Upper lobe of left lung (tissue), 6 donors: ENCODE data around the gene CYFIP2. TPM values are rescaled to one million over a fixed set of nuclear protein-coding genes. Genes with fewer than 3 reads are reported as not detected.

Experiments used
- ATAC-seq, 2 donors: fragments of 200-7000 bp; cut with Tn5 transposase; one replicate each; pipeline ENCODE4 v1.9.1; 2022; ENCODE audit warnings: mild to moderate bottlenecking in 2 of 2, moderate library complexity in 2 of 2; ENCODE audit not compliant: low FRiP score in 2 of 2
- DNase-seq, 2 donors: peaks; one replicate each; pipeline ENCODE4 v3.0.0-alpha.2; 2019 to 2020
- H3K27ac ChIP-seq, 4 donors: fragments of 200-600 bp; sonication (generic); one replicate each; pipeline ENCODE4 v1.5.1; 2016 to 2019
- H3K27me3 ChIP-seq, 4 donors: fragments of 200-600 bp; sonication (generic); one replicate each; pipeline ENCODE4 v1.5.1; 2017 to 2019
- H3K36me3 ChIP-seq, 4 donors: fragments of 200-600 bp; sonication (generic); one replicate each; pipeline ENCODE4 v1.5.1; 2016 to 2019
- H3K4me1 ChIP-seq, 4 donors: fragments of 200-600 bp; sonication (generic); one replicate each; pipeline ENCODE4 v1.5.1; 2018 to 2019
- H3K4me3 ChIP-seq, 4 donors: fragments of 200-600 bp; sonication (generic); one replicate each; pipeline ENCODE4 v1.5.1; 2017 to 2019; ENCODE audit warnings: mild to moderate bottlenecking in 2 of 4, moderate library complexity in 1 of 4
- H3K9me3 ChIP-seq, 4 donors: fragments of 200-600 bp; sonication (generic); one replicate each; pipeline ENCODE4 v1.5.1; 2018 to 2019
- EP300 ChIP-seq, 4 donors: sonication (generic); formaldehyde crosslinking; IDR thresholded peaks; one replicate each; pipeline ENCODE4 v1.5.1; 2017; ENCODE audit warnings: antibody characterized with exemption in 4 of 4, control low read depth in 2 of 4
- POLR2A ChIP-seq, 4 donors: fragments of 450-650 bp; IDR thresholded peaks; one replicate each; pipeline ENCODE4 v1.5.1; 2016 to 2017; ENCODE audit warnings: antibody characterized with exemption in 4 of 4, mild to moderate bottlenecking in 2 of 4
- POLR2AphosphoS5 ChIP-seq, 2 donors: sonication (generic); formaldehyde crosslinking; IDR thresholded peaks; one replicate each; pipeline ENCODE4 v1.5.1; 2017; ENCODE audit warnings: antibody characterized with exemption in 2 of 2
- WGBS, 2 donors: methylation state at CpG; one replicate each; pipeline ENCODE4 v1.1.5; 2017 to 2018; 5-methylcytosine and 5-hydroxymethylcytosine counted together
- total RNA-seq, 6 donors: library from RNA; depleted of rRNA in 4 of 6; stranded (reverse); fragments of >200 nt in 4 of 6; gene quantifications; one replicate each; pipeline versions ENCODE4 v1.1.0 to v1.2.1, GENCODE V29; 2016 to 2021
- TF ChIP-seq, protein P1 (sequence below), 6 experiments: fragments of 450-650 bp in 4 of 6; fragments of 200-600 bp in 2 of 6; sonication (generic) in 2 of 6; IDR thresholded peaks; one replicate each; pipeline ENCODE4 v1.5.1; 2016 to 2019; ENCODE audit warnings: antibody characterized with exemption in 6 of 6
- donor health status: DM: no; HTN: no; CAD: no; lungs with moderate emphysema.
- donor health status: DM: no; HTN: yes; CAD: no; lungs with severe emphysema.

The CYFIP2 gene
- total RNA-seq, 6 donors from 2014 or later, result 39.6 to 71.8 (median 47.7) TPM

DNA sequence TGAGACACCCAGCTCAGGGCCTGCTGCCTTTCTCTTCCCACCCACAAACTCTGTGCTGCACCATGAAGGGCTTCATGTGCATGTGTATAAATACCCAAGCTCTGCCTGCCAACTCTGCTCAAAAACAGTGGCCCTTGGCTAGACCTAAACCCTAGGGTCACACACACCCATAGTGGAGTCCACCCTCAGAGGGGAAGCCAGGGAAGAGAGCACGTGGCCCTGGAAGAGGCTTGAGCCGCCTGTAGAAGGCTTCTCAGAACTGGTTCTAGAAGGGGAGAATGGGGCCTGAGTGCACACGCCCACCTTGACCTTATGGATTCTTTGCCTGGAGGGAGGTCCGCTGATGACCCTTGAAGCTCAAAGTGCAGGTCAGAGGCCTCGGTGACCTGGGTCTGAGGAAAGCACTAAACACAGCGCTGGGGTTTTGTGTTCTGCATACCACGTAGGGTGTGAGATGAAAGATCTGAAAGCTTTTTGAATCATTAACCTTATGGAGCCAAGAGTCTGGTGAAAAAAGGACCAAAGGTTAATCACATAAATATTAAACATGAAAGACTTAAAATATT, 60.6 kb downstream of the CYFIP2 start:
- WGBS, 2 donors, result 91 to 93% methylated on average over 7 of the region's 7 CpGs
- H3K4me3 ChIP-seq, result no peak overlapping the region

DNA sequence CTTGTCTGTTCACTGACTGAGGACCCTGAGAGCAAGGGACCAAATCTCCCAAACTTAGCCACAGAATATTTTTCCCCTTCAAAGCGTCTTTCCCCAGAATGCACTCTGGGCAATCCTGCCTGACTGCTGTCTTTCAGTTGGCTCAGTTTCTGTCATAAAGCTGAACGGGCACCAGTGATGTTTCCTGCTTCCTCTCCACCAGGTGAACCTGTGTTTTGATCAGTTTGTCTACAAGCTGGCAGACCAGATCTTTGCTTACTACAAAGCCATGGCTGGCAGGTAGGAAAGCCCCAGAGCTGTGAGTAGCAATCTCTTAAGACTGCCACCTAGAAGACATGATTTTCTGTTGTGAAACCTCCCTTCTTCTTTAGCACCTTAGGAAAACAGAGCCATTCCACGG, 61.8 kb downstream of the CYFIP2 start:
- DNase-seq, result no peak
- 58 to 64% methylated on average over 3 of the region's 3 CpGs for WGBS, 2 donors
- Histone ChIP-seq H3K27ac (peak overlapping the region in 1 of 4 donors; percentile 60), H3K4me3 (no peak overlapping the region), H3K9me3 (no peaks in the 10 kb centered on the region), H3K27me3 (no peaks in the 10 kb centered on the region), H3K36me3 (peaks cover 3 to 42% (median 17%) of the 10 kb centered on the region in 4 donors), H3K4me1 (peaks cover 0 to 12% (median 6%) of the 10 kb centered on the region in 4 donors)
- ATAC-seq, result no peak
- TF ChIP-seq POLR2AphosphoS5 (IDR thresholded peaks at IDR 0.05) (no peak), EP300 (IDR thresholded peaks at IDR 0.05) (no peak), POLR2A (IDR thresholded peaks at IDR 0.05) (no peak)
- TF ChIP-seq, protein P1, sequence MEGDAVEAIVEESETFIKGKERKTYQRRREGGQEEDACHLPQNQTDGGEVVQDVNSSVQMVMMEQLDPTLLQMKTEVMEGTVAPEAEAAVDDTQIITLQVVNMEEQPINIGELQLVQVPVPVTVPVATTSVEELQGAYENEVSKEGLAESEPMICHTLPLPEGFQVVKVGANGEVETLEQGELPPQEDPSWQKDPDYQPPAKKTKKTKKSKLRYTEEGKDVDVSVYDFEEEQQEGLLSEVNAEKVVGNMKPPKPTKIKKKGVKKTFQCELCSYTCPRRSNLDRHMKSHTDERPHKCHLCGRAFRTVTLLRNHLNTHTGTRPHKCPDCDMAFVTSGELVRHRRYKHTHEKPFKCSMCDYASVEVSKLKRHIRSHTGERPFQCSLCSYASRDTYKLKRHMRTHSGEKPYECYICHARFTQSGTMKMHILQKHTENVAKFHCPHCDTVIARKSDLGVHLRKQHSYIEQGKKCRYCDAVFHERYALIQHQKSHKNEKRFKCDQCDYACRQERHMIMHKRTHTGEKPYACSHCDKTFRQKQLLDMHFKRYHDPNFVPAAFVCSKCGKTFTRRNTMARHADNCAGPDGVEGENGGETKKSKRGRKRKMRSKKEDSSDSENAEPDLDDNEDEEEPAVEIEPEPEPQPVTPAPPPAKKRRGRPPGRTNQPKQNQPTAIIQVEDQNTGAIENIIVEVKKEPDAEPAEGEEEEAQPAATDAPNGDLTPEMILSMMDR (IDR thresholded peaks at IDR 0.05), result no peak

More for the DNA sequence above, 60.6 kb downstream of the CYFIP2 start:
- H3K36me3 ChIP-seq, result peaks cover 3 to 42% (median 15%) of the 10 kb centered on the region in 4 donors
- H3K4me1 ChIP-seq, result peaks cover 0 to 12% (median 6%) of the 10 kb centered on the region in 4 donors
- no peak for TF ChIP-seq EP300 (IDR thresholded peaks at IDR 0.05)
- no peak for TF ChIP-seq POLR2A (IDR thresholded peaks at IDR 0.05)
- TF ChIP-seq POLR2AphosphoS5 (IDR thresholded peaks at IDR 0.05), result no peak
- TF ChIP-seq, protein P1 (IDR thresholded peaks at IDR 0.05), result no peak
- no peak for ATAC-seq
- H3K9me3 ChIP-seq, result no peaks in the 10 kb centered on the region
- H3K27ac ChIP-seq, result no peak overlapping the region
- DNase-seq, result no peak
- H3K27me3 ChIP-seq, result no peaks in the 10 kb centered on the region

DNA sequence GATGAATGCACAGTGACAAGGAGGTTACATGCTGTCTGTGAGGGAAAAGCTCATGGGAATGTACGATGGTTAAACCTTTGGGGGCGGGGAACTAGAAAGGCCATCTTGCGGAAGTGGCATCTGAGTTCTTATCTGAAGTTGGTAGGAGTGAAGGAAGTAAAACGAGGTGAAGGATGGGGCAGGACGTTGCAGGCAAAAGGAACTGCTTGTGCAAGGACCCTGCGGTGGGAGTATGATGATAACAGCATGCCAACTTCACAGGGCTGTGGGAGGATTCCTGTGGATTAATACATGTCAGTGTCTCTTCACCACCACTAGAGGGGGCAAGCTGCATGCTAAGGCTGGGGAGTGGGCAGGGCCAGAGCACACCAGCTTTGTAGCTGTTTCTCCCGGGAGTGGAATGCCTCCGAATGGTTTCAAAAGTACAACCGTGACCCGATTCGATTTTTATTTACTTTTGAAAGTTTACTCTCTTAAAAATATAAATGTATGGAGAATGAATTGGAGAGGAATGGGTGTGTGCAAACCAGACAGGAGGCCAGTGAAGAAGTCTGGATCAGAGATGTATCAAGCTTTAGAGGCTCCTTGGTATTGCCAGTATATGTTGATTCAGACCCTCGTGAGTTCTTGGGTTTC, 62.5 kb downstream of the CYFIP2 start:
- Histone ChIP-seq H3K36me3 (peaks cover 3 to 43% (median 20%) of the 10 kb centered on the region in 4 donors), H3K9me3 (no peaks in the 10 kb centered on the region), H3K27me3 (no peaks in the 10 kb centered on the region), H3K4me1 (peaks cover 0 to 12% (median 6%) of the 10 kb centered on the region in 4 donors), H3K27ac (peak overlapping the region in 1 of 4 donors; percentile 60), H3K4me3 (peak overlapping the region in 1 of 4 donors; percentile 18)
- TF ChIP-seq, protein P1 (IDR thresholded peaks at IDR 0.05), result peak; percentile 74 to 85 (median 82)
- TF ChIP-seq POLR2AphosphoS5 (IDR thresholded peaks at IDR 0.05) (no peak), EP300 (IDR thresholded peaks at IDR 0.05) (no peak), POLR2A (IDR thresholded peaks at IDR 0.05) (no peak)
- peak in 1 of 2 donors; percentile 76 for DNase-seq
- WGBS, 2 donors, result 18 to 20% methylated on average over 12 of the region's 12 CpGs
- peak; percentile 89 to 97 for ATAC-seq

DNA sequence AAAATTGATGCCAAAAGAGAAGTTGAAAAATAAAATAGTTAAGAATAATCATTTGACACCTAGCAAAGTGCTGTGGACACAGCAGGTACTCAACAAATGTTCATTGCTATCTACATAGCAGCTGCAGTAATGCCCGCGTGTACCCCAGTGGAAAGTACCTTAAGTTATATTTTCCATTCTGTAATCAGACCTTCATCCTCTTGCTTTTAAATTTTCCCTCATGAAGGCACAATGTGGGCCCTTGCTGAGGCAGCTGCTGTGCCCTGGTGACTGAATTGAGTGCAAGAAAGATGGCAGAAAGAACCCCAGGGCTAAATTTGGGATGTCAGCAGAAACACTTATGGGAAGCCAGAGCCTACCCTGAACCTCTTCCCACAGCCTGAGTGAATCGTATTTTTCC, 65.9 kb downstream of the CYFIP2 start:
- peaks cover 0 to 12% (median 6%) of the 10 kb centered on the region in 4 donors for H3K4me1 ChIP-seq
- no peak overlapping the region for H3K27ac ChIP-seq
- WGBS, 2 donors, result 81 to 82% methylated on average over 3 of the region's 3 CpGs
- no peaks in the 10 kb centered on the region for H3K27me3 ChIP-seq
- H3K36me3 ChIP-seq, result peaks cover 0 to 19% (median 9%) of the 10 kb centered on the region in 4 donors
- no peak overlapping the region for H3K4me3 ChIP-seq
- no peaks in the 10 kb centered on the region for H3K9me3 ChIP-seq
- TF ChIP-seq, protein P1 (IDR thresholded peaks at IDR 0.05), result no peak
- TF ChIP-seq POLR2A (IDR thresholded peaks at IDR 0.05) (no peak), POLR2AphosphoS5 (IDR thresholded peaks at IDR 0.05) (no peak), EP300 (IDR thresholded peaks at IDR 0.05) (no peak)
- no peak for DNase-seq
- ATAC-seq, result no peak
